ENCODE data around the gene PARP4.
"Not testable (repeated sequence)": the region's sequence is repeated elsewhere in the genome, so short reads cannot be mapped to it uniquely, and the experiment has no call there.

Gene PARP4

DNA sequence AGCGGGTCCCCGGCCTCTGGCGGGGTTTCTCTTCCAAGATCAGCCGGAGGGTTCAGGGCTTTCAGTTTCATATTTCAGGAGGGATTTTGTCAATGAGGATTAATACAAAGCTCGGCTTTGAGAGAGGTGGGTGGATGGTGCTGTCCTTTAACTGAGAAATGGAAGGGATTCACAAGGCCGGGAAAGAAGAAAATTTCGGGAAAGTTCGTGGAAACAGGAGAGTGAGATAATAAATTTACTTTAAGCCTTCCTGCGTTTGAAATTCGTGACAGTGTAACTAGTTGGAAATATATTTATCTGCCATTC is 283 bp upstream of the PARP4 start:
- H3K4me3 ChIP-seq (replicated peaks; ENCODE audit: low read depth, low read length): peak overlapping the region; percentile 74
- DNase-seq (ENCODE audit: extremely low read depth, low read depth): no peak
- TF ChIP-seq, protein P1, sequence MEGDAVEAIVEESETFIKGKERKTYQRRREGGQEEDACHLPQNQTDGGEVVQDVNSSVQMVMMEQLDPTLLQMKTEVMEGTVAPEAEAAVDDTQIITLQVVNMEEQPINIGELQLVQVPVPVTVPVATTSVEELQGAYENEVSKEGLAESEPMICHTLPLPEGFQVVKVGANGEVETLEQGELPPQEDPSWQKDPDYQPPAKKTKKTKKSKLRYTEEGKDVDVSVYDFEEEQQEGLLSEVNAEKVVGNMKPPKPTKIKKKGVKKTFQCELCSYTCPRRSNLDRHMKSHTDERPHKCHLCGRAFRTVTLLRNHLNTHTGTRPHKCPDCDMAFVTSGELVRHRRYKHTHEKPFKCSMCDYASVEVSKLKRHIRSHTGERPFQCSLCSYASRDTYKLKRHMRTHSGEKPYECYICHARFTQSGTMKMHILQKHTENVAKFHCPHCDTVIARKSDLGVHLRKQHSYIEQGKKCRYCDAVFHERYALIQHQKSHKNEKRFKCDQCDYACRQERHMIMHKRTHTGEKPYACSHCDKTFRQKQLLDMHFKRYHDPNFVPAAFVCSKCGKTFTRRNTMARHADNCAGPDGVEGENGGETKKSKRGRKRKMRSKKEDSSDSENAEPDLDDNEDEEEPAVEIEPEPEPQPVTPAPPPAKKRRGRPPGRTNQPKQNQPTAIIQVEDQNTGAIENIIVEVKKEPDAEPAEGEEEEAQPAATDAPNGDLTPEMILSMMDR (IDR thresholded peaks at IDR 0.05; ENCODE audit: low read depth, low read length, missing control alignments): no peak

DNA sequence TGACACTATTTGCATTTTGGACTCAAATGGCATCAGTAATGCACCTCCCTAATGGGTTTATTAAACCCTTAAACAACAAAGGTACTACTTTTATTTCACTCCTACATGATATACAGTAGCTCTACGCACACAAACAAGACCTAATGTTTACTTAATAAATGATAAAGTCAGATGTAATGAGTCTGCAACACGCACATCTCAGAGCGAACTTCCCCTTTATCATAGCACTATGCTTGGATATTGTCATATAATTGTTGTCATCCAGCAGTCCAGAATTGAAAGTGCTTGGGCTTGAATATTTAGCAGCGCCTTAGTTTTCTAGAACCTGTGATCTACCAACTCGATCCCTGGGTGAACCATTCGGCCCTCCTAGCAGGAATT is 772 bp downstream of the PARP4 start:
- peak overlapping the region; percentile 74 for H3K4me3 ChIP-seq (replicated peaks; ENCODE audit: low read depth, low read length)
- no peak for DNase-seq (ENCODE audit: extremely low read depth, low read depth)
- TF ChIP-seq, protein P1 (IDR thresholded peaks at IDR 0.05; ENCODE audit: low read depth, low read length, missing control alignments): no peak

DNA sequence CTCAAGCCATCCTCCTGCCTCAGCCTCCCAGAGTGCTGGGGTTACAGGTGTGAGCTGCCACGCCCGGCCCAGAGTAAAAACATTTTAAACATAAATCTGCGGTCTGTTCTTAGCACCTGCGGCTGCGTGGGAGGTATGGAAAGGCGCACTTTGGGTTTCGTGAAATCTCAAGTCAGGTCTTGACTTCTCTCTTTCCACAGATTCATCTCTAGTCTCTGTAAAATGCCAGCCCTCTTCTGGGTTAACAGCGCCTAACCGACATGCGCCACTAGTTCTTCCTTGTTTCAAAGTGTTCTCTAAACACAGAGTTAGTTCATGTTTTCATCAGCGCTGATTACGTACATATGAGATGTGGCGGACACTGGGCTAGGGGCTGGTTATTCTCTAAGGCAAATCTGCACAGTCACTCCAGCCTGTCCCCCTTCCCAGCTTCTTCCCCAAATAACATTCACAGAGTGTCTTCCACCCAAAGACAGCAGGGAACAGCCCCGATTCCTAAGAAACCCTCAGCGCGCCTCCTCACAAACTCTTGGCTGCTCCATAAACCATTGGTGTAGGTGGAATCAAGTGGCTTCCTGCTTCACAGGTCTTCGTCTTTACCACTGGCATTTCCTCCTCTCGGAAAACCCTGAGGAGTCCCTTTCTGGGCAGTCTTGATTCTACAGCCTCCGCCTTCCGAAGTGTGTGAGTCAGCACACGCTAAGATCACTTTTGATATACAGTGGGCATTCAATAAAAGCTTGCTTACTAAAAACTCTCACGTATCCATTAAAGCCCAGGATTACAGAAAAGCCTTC is 1.4 kb downstream of the PARP4 start:
- DNase-seq (ENCODE audit: extremely low read depth, low read depth): peak; percentile 73
- peak overlapping the region; percentile 74 for H3K4me3 ChIP-seq (replicated peaks; ENCODE audit: low read depth, low read length)
- TF ChIP-seq, protein P1 (IDR thresholded peaks at IDR 0.05; ENCODE audit: low read depth, low read length, missing control alignments): no peak

DNA sequence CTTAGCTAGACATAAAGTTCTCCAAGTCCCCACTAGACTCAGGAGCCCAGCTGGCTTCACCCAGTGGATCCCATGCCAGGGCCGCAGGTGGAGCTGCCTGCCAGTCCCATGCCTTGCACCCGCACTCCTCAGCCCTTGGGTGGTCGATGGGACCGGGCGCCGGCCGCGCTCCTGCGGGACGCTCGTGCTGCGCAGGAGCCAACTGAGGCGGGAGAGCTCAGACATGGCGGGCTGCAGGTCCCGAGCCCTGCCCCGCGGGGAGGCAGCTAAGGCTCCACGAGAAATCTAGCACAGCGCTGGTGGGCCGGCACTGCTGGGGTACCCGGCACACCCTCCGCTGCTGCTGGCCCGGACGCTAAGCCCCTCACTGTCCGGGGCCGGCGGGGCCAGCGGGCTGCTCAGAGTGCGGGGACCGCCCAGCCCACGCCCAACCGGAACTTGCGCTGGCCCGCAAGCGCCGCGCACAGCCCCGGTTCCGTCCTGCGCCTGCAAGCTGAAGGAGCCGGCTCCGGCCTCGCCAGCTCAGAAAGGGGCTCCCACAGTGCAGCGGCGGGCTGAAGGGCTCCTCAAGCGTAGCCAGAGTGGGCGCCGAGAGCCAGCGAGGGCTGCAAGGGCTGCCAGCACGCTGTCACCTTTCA is 5.8 kb downstream of the PARP4 start:
- DNase-seq (ENCODE audit: extremely low read depth, low read depth): no peak
- no peak overlapping the region for H3K4me3 ChIP-seq (replicated peaks; ENCODE audit: low read depth, low read length)
- TF ChIP-seq, protein P1 (IDR thresholded peaks at IDR 0.05; ENCODE audit: low read depth, low read length, missing control alignments): no peak

DNA sequence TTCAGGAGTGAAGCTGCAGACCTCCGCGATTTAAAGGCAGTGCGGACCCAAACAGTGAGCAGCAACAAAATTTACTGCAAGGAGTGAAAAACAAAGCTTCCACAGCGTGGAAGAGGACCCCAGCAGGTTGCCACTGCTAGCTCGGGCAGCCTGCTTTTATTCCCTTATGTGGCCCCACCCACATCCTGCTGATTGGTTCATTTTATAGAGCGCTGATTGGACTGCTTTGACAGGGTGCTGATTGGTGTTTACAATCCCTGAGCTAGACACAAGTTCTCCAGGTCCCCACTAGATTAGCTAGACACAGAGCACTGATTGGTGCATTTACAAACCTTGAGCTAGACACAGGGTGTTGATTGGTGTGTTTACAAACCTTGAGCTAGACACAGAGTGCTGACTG is 6.3 kb downstream of the PARP4 start:
- not testable (repeated sequence) for DNase-seq (ENCODE audit: extremely low read depth, low read depth); H3K4me3 ChIP-seq (replicated peaks; ENCODE audit: low read depth, low read length)

DNA sequence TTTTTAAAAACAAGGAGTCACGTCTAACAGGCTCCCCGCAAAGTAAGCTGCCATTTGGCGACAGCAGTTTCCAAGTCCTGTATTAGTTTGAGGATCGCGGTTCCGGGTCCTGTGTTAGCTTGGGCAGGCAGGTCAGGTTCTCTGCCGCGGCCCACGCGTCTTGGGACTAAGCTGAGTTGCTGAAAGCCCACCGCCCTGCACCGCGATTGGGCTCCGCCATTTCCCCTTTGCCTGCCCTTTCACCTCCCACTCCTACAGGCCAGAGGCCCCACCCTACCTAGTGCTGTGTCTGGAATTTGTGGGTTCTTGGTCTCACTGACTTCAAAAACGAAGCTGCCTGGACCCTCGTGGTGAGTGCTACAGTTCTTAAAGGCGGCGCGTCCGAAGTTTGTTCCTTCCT is 6.8 kb downstream of the PARP4 start:
- TF ChIP-seq, protein P1 (IDR thresholded peaks at IDR 0.05; ENCODE audit: low read depth, low read length, missing control alignments): no peak
- no peak for DNase-seq (ENCODE audit: extremely low read depth, low read depth)
- no peak overlapping the region for H3K4me3 ChIP-seq (replicated peaks; ENCODE audit: low read depth, low read length)

DNA sequence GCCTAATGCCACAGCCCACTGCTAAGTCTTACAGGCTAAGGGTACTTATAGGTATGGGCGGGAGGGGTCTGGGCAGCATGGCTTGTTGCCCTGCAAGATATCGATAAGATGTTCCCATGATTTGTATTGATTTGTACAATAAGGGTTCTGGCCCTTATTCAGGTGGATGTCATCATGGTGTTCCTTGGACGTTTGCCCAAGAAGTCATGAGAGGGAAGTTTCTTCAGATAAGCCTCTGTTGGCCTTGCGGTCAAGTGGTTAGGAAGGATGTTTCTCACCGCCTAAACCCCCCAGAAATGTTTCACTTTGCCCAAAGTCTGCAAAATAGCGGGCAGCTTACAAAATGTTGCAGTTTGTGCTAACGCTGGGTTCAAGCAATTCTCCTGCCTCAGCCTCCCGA is 7.3 kb downstream of the PARP4 start:
- no peak for DNase-seq (ENCODE audit: extremely low read depth, low read depth)
- TF ChIP-seq, protein P1 (IDR thresholded peaks at IDR 0.05; ENCODE audit: low read depth, low read length, missing control alignments): no peak
- H3K4me3 ChIP-seq (replicated peaks; ENCODE audit: low read depth, low read length): no peak overlapping the region
